K562 (cell line): ENCODE results near the gene GABRB1. TPM values are rescaled to one million over a fixed set of nuclear protein-coding genes. Genes with fewer than 3 reads are reported as not detected.

Source experiments
- ATAC-seq: fragments of 200-7000 bp; cut with Tn5 transposase; 3 replicates; pipeline ENCODE4 v1.9.1; 2020; ENCODE audit warnings: moderate library complexity
- BruUV-seq: library from RNA; stranded (reverse); fragments of 400-500 nt; replicated peaks from 2 replicates; lab custom pipeline; 2021; lab: Mats Ljungman, UMichigan
- CTCF ChIA-PET: fragments of 300-600 bp; formaldehyde crosslinking; extraction: SDS; loops from one replicate; lab custom pipeline; 2021; ENCODE audit warnings: low intra/inter-chr PET ratio; lab: Yijun Ruan, JAX
- POLR2A ChIA-PET: fragments of 300-600, 350-650 bp; sonication (Branson Sonifier 250); formaldehyde crosslinking; extraction: SDS; loops from one replicate; lab custom pipeline; 2021; ENCODE audit warnings: antibody characterized with exemption, inconsistent platforms; lab: Yijun Ruan, JAX
- DNase-seq, 4 experiments: peaks; one replicate each; pipeline versions ENCODE4 v3.0.0 to v3.0.0-alpha.2; 2011 to 2018; ENCODE audit warnings: low spot score in 3 of 4, mixed read lengths in 3 of 4; ENCODE audit errors: extremely low read depth in 1 of 4
- FAIRE-seq: peaks from 2 replicates; lab custom pipeline; 2011; peaks lifted over from hg19 to GRCh38; lab: Jason Lieb, UNC
- H2AFZ ChIP-seq: 2 replicates; pipeline ENCODE4 v1.6.0; 2011; ENCODE audit warnings: low read depth, low read length, control low read depth, inconsistent platforms
- H3K27ac ChIP-seq: fragments of 200-600 bp; 3 replicates; pipeline ENCODE4 v1.8.0; 2011; ENCODE audit warnings: low read depth, mild to moderate bottlenecking, control low read depth, inconsistent platforms, low read length, moderate library complexity, mixed read lengths; ENCODE audit errors: extremely low read depth
- H3K27me3 ChIP-seq, 2 experiments: fragments of 300-600 bp in 1 of 2; 2 replicates in 1 of 2; 3 replicates in 1 of 2; pipeline versions ENCODE4 v1.6.0 to v1.8.0; 2011; ENCODE audit warnings: inconsistent platforms in 2 of 2, low read length in 2 of 2, mild to moderate bottlenecking in 1 of 2, mixed read lengths in 1 of 2, moderate library complexity in 1 of 2; ENCODE audit not compliant: control insufficient read depth in 2 of 2, insufficient read depth in 2 of 2
- H3K36me3 ChIP-seq: fragments of 300-600 bp; 3 replicates; pipeline ENCODE4 v1.8.0; 2011; ENCODE audit warnings: mild to moderate bottlenecking, low read length, inconsistent platforms; ENCODE audit not compliant: control insufficient read depth, insufficient read depth
- H3K4me1 ChIP-seq, 2 experiments: fragments of 200-600 bp in 1 of 2; replicated peaks in 1 of 2; 2 replicates in 1 of 2; 3 replicates in 1 of 2; pipeline versions ENCODE4 v1.5.1 to v1.8.0; 2011; ENCODE audit warnings: inconsistent platforms in 2 of 2, low read length in 2 of 2, mild to moderate bottlenecking in 1 of 2, mixed read lengths in 1 of 2, moderate library complexity in 1 of 2; ENCODE audit not compliant: control insufficient read depth in 2 of 2, insufficient read depth in 2 of 2
- H3K4me2 ChIP-seq: 2 replicates; pipeline ENCODE4 v1.6.1; 2011; ENCODE audit warnings: low read length, control low read depth, inconsistent platforms, mixed read lengths; ENCODE audit not compliant: insufficient read depth
- H3K4me3 ChIP-seq: fragments of 200-600 bp; sonication (generic), shearing (Covaris generic); 2 replicates; pipeline ENCODE4 v1.5.1; 2016; ENCODE audit warnings: control low read depth, inconsistent platforms
- H3K79me2 ChIP-seq: fragments of 200-600 bp; 3 replicates; pipeline ENCODE4 v1.8.0; 2011; ENCODE audit warnings: low read length, inconsistent platforms; ENCODE audit not compliant: control insufficient read depth, insufficient read depth
- H3K9ac ChIP-seq, 2 experiments: 2 replicates each; pipeline versions ENCODE4 v1.6.0 to v1.6.1; 2011; ENCODE audit warnings: low read depth in 2 of 2, low read length in 2 of 2, control low read depth in 1 of 2, inconsistent platforms in 1 of 2, mild to moderate bottlenecking in 1 of 2, mixed read lengths in 1 of 2; ENCODE audit not compliant: insufficient read depth in 1 of 2
- H3K9me1 ChIP-seq: one replicate; pipeline ENCODE4 v1.6.0; 2011; ENCODE audit warnings: inconsistent platforms, mild to moderate bottlenecking, low read length, moderate library complexity; ENCODE audit not compliant: control insufficient read depth, insufficient read depth
- H3K9me3 ChIP-seq: replicated peaks from 2 replicates; pipeline ENCODE4 v1.5.1; 2011; ENCODE audit warnings: low read depth, low read length, inconsistent platforms; ENCODE audit not compliant: control insufficient read depth, insufficient read depth
- H4K20me1 ChIP-seq: replicated peaks from 2 replicates; pipeline ENCODE4 v1.6.1; 2011; ENCODE audit warnings: low read length, inconsistent platforms, mixed read lengths; ENCODE audit not compliant: control insufficient read depth, insufficient read depth
- CBX1 ChIP-seq: sonication (generic); IDR thresholded peaks from 2 replicates; pipeline ENCODE4 v1.6.1; 2016; ENCODE audit warnings: antibody characterized with exemption, low read depth, mild to moderate bottlenecking
- FOXK2 ChIP-seq, 2 experiments: fragments of 450-650 bp; IDR thresholded peaks in 1 of 2; conservative IDR thresholded peaks in 1 of 2; 2 replicates each; pipeline ENCODE4 v1.6.1; 2016; ENCODE audit warnings: low read depth in 2 of 2, mild to moderate bottlenecking in 1 of 2
- GTF2A2 ChIP-seq: IDR thresholded peaks from 2 replicates; pipeline ENCODE4 v1.6.1; 2016; ENCODE audit warnings: mild to moderate bottlenecking, missing genetic modification characterization, missing compliant biosample characterization
- GTF2E2 ChIP-seq: fragments of 200-800 bp; sonication (Bioruptor generic); IDR thresholded peaks from 2 replicates; pipeline ENCODE4 v1.6.1; 2016; ENCODE audit warnings: missing genetic modification characterization, missing compliant biosample characterization
- HDAC2 ChIP-seq: fragments of 450-650 bp; IDR thresholded peaks from 2 replicates; pipeline ENCODE4 v1.6.1; 2016; ENCODE audit warnings: mild to moderate bottlenecking
- ZFP91 ChIP-seq: sonication (generic); formaldehyde crosslinking; IDR thresholded peaks from 2 replicates; pipeline ENCODE4 v1.8.0; 2022; ENCODE audit warnings: mild to moderate bottlenecking, missing genetic modification reagents
- WGBS: fragments of 100-300 bp; shearing (Covaris generic); methylation state at CpG from one replicate; pipeline ENCODE4 v1.1.6; 2016; ENCODE audit warnings: low coverage, mixed read lengths; ENCODE audit not compliant: insufficient coverage; ENCODE audit errors: missing lambda C conversion rate; 5-methylcytosine and 5-hydroxymethylcytosine counted together
- in situ Hi-C: fragments of 300-500 bp; cut with MboI; formaldehyde crosslinking; loops from 4 replicates; pipeline ENCODE4 v1.15.0; 2018; ENCODE audit warnings: inconsistent platforms, mixed read lengths
- intact Hi-C: fragments of 100-400 bp; cut with micrococcal nuclease; formaldehyde crosslinking; loops from 2 replicates; pipeline ENCODE4 v1.14.2; 2022
- polyA plus RNA-seq, 8 experiments: library from polyadenylated mRNA; depleted of rRNA in 4 of 8; stranded (reverse) in 5 of 8; unstranded in 3 of 8; fragments of >200 nt; fragmentation: Nextera tagmentation in 2 of 8; fragmentation: Illumina TruSeq in 1 of 8; extraction: Ambion mirVana in 2 of 8; extraction: Trizol in 1 of 8; gene quantifications; 2 replicates each; pipeline versions ENCODE4 v1.2.1 to v1.2.3, GENCODE V29; 2011 to 2014; ENCODE audit warnings: inconsistent platforms in 1 of 8, missing spikeins in 1 of 8
- total RNA-seq, 7 experiments: library from RNA; depleted of rRNA in 6 of 7; stranded (reverse); fragments of >200 nt in 6 of 7; fragmentation: Illumina TruSeq in 2 of 7; extraction: Trizol in 2 of 7; gene quantifications; 2 replicates each; pipeline versions ENCODE4 v1.2.1 to v1.2.3, GENCODE V29; 2011 to 2021; ENCODE audit warnings: low replicate concordance in 1 of 7
- TF ChIP-seq, protein P1 (sequence below): fragments of 250-450 bp; sonication (Bioruptor Pico); IDR thresholded peaks from 2 replicates; pipeline ENCODE4 v1.4.0; 2020; ENCODE audit warnings: borderline replicate concordance

Gene GABRB1
- total and polyA plus RNA-seq, 9 of the 15 experiments (the other 6 are each of a cell fraction or from before 2014, with no cell fraction given) = not detected

GRCh38 chr4:47101453-47101852 lies 70.1 kb downstream of the GABRB1 start:
- no peak overlapping the region for H2AFZ ChIP-seq
- no TSS peak for BruUV-seq
- ChIA-PET POLR2A (no interaction called here), CTCF (no interaction called here)
- 0 out of 2 replicates have a peak, but pooled peaks cover 2% of the 10 kb centered on the region for H3K9me3 ChIP-seq
- no peaks in the 10 kb centered on the region for H4K20me1 ChIP-seq
- no peaks in the 10 kb centered on the region for H3K4me1 ChIP-seq
- in situ Hi-C loops = no loop called here
- H3K9ac ChIP-seq = no peak overlapping the region
- H3K79me2 ChIP-seq = no peaks in the 10 kb centered on the region
- intact Hi-C loops = no loop called here
- TF ChIP-seq HDAC2 (no peak), ZFP91 (CRISPR knock-in tag) (no peak), GTF2E2 (tag) (no peak), FOXK2 (conservative IDR thresholded peaks at IDR 0.05 in 1 of 2, IDR thresholded peaks at IDR 0.05 in 1 of 2; ENCODE audit: low read depth in 2 of 2) (no peak), GTF2A2 (tag) (no peak), CBX1 (no peak)
- TF ChIP-seq, protein P1, sequence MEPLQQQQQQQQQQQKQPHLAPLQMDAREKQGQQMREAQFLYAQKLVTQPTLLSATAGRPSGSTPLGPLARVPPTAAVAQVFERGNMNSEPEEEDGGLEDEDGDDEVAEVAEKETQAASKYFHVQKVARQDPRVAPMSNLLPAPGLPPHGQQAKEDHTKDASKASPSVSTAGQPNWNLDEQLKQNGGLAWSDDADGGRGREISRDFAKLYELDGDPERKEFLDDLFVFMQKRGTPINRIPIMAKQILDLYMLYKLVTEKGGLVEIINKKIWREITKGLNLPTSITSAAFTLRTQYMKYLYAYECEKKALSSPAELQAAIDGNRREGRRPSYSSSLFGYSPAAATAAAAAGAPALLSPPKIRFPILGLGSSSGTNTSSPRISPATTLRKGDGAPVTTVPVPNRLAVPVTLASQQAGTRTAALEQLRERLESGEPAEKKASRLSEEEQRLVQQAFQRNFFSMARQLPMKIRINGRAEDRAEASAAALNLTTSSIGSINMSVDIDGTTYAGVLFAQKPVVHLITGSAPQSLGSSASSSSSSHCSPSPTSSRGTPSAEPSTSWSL = no peak
- H3K4me2 ChIP-seq = no peak overlapping the region
- WGBS = 0% methylated on average over 1 of the region's 1 CpG
- H3K36me3 ChIP-seq = no peaks in the 10 kb centered on the region
- no peaks in the 10 kb centered on the region for H3K9me1 ChIP-seq
- no peak for DNase-seq
- FAIRE-seq = no peak
- no peaks in the 10 kb centered on the region for H3K27me3 ChIP-seq
- ATAC-seq = no peak
- H3K27ac ChIP-seq = no peak overlapping the region
- H3K4me3 ChIP-seq = no peak overlapping the region
